Upper lobe of left lung (tissue), 4 donors: ENCODE data around the gene SCGB1D1.

Experiments
- POLR2A ChIP-seq, 4 donors: fragments of 450-650 bp; IDR thresholded peaks; one replicate each; pipeline ENCODE4 v1.5.1; 2016 to 2017; ENCODE audit warnings: antibody characterized with exemption in 4 of 4, mild to moderate bottlenecking in 2 of 4
- TF ChIP-seq, protein P1 (sequence below), 6 experiments: fragments of 450-650 bp in 4 of 6; fragments of 200-600 bp in 2 of 6; sonication (generic) in 2 of 6; IDR thresholded peaks; one replicate each; pipeline ENCODE4 v1.5.1; 2016 to 2019; ENCODE audit warnings: antibody characterized with exemption in 6 of 6

DNA sequence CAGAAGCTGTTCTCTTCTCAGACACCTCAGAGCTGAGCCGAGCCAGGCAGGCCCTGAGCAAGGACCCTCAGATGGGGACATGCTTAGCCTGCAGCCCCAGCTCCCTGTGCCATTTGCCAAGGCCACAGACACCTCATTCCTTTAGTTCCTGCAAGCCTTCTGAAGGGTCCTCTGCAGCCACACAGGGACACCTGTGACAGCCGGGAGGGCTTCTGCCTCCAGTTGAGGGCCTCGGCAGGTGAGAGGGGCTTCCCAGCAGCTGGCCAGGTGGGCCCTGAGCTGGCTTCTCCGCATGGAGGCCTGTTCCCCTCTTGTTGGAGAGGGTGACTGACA is 48.0 kb upstream of the SCGB1D1 start:
- TF ChIP-seq, protein P1, sequence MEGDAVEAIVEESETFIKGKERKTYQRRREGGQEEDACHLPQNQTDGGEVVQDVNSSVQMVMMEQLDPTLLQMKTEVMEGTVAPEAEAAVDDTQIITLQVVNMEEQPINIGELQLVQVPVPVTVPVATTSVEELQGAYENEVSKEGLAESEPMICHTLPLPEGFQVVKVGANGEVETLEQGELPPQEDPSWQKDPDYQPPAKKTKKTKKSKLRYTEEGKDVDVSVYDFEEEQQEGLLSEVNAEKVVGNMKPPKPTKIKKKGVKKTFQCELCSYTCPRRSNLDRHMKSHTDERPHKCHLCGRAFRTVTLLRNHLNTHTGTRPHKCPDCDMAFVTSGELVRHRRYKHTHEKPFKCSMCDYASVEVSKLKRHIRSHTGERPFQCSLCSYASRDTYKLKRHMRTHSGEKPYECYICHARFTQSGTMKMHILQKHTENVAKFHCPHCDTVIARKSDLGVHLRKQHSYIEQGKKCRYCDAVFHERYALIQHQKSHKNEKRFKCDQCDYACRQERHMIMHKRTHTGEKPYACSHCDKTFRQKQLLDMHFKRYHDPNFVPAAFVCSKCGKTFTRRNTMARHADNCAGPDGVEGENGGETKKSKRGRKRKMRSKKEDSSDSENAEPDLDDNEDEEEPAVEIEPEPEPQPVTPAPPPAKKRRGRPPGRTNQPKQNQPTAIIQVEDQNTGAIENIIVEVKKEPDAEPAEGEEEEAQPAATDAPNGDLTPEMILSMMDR (IDR thresholded peaks at IDR 0.05): no peak
- no peak for TF ChIP-seq POLR2A (IDR thresholded peaks at IDR 0.05)
